ENCODE measurements around the gene FGG.

Gene FGG

GRCh38 chr4:154634058-154634457 lies 21.6 kb upstream of the FGG start:
- no peak for DNase-seq (ENCODE audit: low read depth)
- TF ChIP-seq CTCF (IDR thresholded peaks at IDR 0.05; ENCODE audit: control insufficient read depth, extremely low read depth, insufficient read depth), result no peak
- H3K4me3 ChIP-seq (ENCODE audit: low read depth, low read length), result no peak overlapping the region

- no peak overlapping the region for H3K4me3 ChIP-seq (ENCODE audit: low read depth, low read length)
- TF ChIP-seq CTCF (IDR thresholded peaks at IDR 0.05; ENCODE audit: control insufficient read depth, extremely low read depth, insufficient read depth), result no peak
- DNase-seq (ENCODE audit: low read depth), result no peak
Measured at GRCh38 chr4:154631828-154632227, 19.4 kb upstream of the FGG start.

- no peak overlapping the region for H3K4me3 ChIP-seq (ENCODE audit: low read depth, low read length)
- DNase-seq (ENCODE audit: low read depth), result no peak
- no peak for TF ChIP-seq CTCF (IDR thresholded peaks at IDR 0.05; ENCODE audit: control insufficient read depth, extremely low read depth, insufficient read depth)
Measured at GRCh38 chr4:154630324-154630723, 17.9 kb upstream of the FGG start.

- peak; percentile 85 for TF ChIP-seq CTCF (IDR thresholded peaks at IDR 0.05; ENCODE audit: control insufficient read depth, extremely low read depth, insufficient read depth)
- DNase-seq (ENCODE audit: low read depth), result no peak
- H3K4me3 ChIP-seq (ENCODE audit: low read depth, low read length), result peak overlapping the region; percentile 24
Measured at GRCh38 chr4:154626793-154627484, 14.5 kb upstream of the FGG start.

GRCh38 chr4:154625971-154626370 lies 13.5 kb upstream of the FGG start:
- TF ChIP-seq CTCF (IDR thresholded peaks at IDR 0.05; ENCODE audit: control insufficient read depth, extremely low read depth, insufficient read depth), result no peak
- DNase-seq (ENCODE audit: low read depth), result no peak
- H3K4me3 ChIP-seq (ENCODE audit: low read depth, low read length), result no peak overlapping the region

- no peak for TF ChIP-seq CTCF (IDR thresholded peaks at IDR 0.05; ENCODE audit: control insufficient read depth, extremely low read depth, insufficient read depth)
- no peak for DNase-seq (ENCODE audit: low read depth)
- no peak overlapping the region for H3K4me3 ChIP-seq (ENCODE audit: low read depth, low read length)
Measured at GRCh38 chr4:154623995-154624394, 11.5 kb upstream of the FGG start.

GRCh38 chr4:154623436-154623835 lies 11.0 kb upstream of the FGG start:
- no peak for DNase-seq (ENCODE audit: low read depth)
- TF ChIP-seq CTCF (IDR thresholded peaks at IDR 0.05; ENCODE audit: control insufficient read depth, extremely low read depth, insufficient read depth), result no peak
- H3K4me3 ChIP-seq (ENCODE audit: low read depth, low read length), result no peak overlapping the region
